ENCODE measurements around the gene PCDH18.

The PCDH18 gene

GRCh38 chr4:137476345-137476744 is 55.9 kb downstream of the PCDH18 start:
- no peak overlapping the region for H3K27ac ChIP-seq

GRCh38 chr4:137474711-137475301 is 57.5 kb downstream of the PCDH18 start:
- no peak for TF ChIP-seq ZFX (IDR thresholded peaks at IDR 0.05)
- TF ChIP-seq, protein P1, sequence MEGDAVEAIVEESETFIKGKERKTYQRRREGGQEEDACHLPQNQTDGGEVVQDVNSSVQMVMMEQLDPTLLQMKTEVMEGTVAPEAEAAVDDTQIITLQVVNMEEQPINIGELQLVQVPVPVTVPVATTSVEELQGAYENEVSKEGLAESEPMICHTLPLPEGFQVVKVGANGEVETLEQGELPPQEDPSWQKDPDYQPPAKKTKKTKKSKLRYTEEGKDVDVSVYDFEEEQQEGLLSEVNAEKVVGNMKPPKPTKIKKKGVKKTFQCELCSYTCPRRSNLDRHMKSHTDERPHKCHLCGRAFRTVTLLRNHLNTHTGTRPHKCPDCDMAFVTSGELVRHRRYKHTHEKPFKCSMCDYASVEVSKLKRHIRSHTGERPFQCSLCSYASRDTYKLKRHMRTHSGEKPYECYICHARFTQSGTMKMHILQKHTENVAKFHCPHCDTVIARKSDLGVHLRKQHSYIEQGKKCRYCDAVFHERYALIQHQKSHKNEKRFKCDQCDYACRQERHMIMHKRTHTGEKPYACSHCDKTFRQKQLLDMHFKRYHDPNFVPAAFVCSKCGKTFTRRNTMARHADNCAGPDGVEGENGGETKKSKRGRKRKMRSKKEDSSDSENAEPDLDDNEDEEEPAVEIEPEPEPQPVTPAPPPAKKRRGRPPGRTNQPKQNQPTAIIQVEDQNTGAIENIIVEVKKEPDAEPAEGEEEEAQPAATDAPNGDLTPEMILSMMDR (conservative IDR thresholded peaks at IDR 0.05): no peak
- H3K27ac ChIP-seq: no peak overlapping the region

More at GRCh38 chr4:137476345-137476744, 55.9 kb downstream of the PCDH18 start:
- TF ChIP-seq ZFX (IDR thresholded peaks at IDR 0.05): no peak
- TF ChIP-seq, protein P1 (conservative IDR thresholded peaks at IDR 0.05): no peak

GRCh38 chr4:137471895-137472294 is 60.4 kb downstream of the PCDH18 start:
- no peak overlapping the region for H3K27ac ChIP-seq
- TF ChIP-seq ZFX (IDR thresholded peaks at IDR 0.05): no peak

DNA sequence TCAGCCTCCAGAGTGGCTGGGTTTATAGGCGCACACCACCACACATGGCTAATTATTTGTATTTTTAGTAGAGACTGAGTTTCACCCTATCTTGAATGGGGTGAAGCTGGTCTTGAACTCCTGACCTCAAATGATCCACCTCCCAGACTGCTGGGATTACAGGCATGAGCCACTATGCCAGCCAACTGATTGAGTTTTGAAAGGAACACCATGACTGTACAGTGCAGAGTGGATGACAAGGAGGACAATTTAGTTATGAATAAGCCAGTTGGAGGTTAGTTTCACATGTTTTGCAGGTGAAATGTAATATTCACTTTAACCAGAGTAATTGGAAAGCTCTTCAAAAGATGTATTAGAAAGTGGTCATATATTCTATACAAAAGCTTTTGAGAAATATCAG is 60.8 kb downstream of the PCDH18 start:
- TF ChIP-seq, protein P1 (conservative IDR thresholded peaks at IDR 0.05): no peak
- no peak for TF ChIP-seq ZFX (IDR thresholded peaks at IDR 0.05)
- no peak overlapping the region for H3K27ac ChIP-seq

DNA sequence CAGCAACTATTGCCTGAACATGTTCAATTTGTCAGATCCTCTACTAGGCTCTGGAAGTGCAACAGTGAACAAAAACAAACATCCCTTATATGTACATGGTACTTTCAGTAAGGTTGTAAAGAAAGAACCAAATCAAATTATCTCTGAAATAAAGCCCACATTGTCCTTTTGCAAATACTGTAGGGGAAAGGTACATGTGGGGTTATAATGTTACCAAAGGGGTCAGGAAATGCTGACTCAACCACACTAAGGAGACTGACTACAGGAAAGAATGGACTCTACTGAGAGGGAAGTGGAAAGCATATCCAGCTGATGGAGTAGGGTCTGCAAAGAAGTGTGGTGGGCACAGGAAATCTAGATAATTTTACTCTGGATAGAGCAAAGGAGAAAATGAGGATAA is 61.5 kb downstream of the PCDH18 start:
- TF ChIP-seq, protein P1 (conservative IDR thresholded peaks at IDR 0.05): no peak
- TF ChIP-seq ZFX (IDR thresholded peaks at IDR 0.05): no peak
- H3K27ac ChIP-seq: no peak overlapping the region
